Lower leg skin (tissue), 3 donors: ENCODE results near the gene FNDC3A.

Source experiments
- CTCF ChIP-seq, 3 donors: fragments of 450-650 bp; IDR thresholded peaks; one replicate each; pipeline ENCODE4 v1.5.1; 2016; ENCODE audit warnings: antibody characterized with exemption in 3 of 3, mild to moderate bottlenecking in 3 of 3, moderate library complexity in 2 of 3
- POLR2A ChIP-seq, 2 donors: fragments of 450-650 bp; IDR thresholded peaks; one replicate each; pipeline ENCODE4 v1.6.1; 2016 to 2017; ENCODE audit warnings: antibody characterized with exemption in 2 of 2, mild to moderate bottlenecking in 1 of 2, moderate library complexity in 1 of 2

- TF ChIP-seq CTCF (IDR thresholded peaks at IDR 0.05) (no peak), POLR2A (IDR thresholded peaks at IDR 0.05) (no peak)
Measured at GRCh38 chr13:48978942-48979601, 3.4 kb downstream of the FNDC3A start.
